Measurements from ENCODE around the gene ATRNL1.

GRCh38 chr10:115871855-115872254, 778.7 kb downstream of the ATRNL1 start:
- TF ChIP-seq USF2 (CRISPR knock-in tag; IDR thresholded peaks at IDR 0.05) = no peak
- no peak for TF ChIP-seq CBFB (CRISPR knock-in tag; IDR thresholded peaks at IDR 0.05; ENCODE audit: low read depth)
- TF ChIP-seq ESRRA (CRISPR knock-in tag; IDR thresholded peaks at IDR 0.05; ENCODE audit: borderline replicate concordance) = no peak
- no peak for TF ChIP-seq CTCF (IDR thresholded peaks at IDR 0.05)
- TF ChIP-seq TP53 (CRISPR knock-in tag; IDR thresholded peaks at IDR 0.05) = no peak
- no peak for TF ChIP-seq EMX1 (CRISPR knock-in tag; IDR thresholded peaks at IDR 0.05)
- no peak for TF ChIP-seq ZNF232 (CRISPR knock-in tag; IDR thresholded peaks at IDR 0.05)
